AG08395 (cell line): ENCODE data around the gene MAB21L3.

ENCODE experiments used
- DNase-seq: peaks from one replicate; pipeline ENCODE4 v3.0.0; 2012; ENCODE audit warnings: mixed read lengths, low spot score

Gene MAB21L3

DNA sequence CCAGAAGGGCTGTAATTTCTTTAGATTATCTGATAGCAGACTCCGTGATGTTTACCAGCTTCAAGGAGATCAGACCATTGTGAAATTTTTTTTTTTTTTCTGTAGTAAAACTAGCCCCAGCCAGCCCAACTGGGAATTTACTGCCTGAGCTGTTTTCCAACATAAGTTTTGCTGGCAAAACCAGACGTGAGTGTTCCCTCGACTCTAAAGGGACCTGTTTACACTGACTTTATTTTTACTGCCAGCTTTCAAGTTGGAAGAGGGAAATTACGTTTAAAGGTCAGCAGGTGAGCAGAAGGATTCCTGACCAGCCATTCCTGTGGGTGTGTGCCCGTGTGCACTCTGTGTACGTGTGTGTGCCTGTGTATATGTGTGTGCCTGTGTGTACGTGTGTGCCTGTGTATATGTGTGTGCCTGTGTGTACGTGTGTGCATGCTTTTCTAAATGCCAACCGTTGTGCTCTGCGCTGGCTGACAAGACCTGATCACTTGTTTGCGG, 374 bp downstream of the MAB21L3 start:
- no peak for DNase-seq

DNA sequence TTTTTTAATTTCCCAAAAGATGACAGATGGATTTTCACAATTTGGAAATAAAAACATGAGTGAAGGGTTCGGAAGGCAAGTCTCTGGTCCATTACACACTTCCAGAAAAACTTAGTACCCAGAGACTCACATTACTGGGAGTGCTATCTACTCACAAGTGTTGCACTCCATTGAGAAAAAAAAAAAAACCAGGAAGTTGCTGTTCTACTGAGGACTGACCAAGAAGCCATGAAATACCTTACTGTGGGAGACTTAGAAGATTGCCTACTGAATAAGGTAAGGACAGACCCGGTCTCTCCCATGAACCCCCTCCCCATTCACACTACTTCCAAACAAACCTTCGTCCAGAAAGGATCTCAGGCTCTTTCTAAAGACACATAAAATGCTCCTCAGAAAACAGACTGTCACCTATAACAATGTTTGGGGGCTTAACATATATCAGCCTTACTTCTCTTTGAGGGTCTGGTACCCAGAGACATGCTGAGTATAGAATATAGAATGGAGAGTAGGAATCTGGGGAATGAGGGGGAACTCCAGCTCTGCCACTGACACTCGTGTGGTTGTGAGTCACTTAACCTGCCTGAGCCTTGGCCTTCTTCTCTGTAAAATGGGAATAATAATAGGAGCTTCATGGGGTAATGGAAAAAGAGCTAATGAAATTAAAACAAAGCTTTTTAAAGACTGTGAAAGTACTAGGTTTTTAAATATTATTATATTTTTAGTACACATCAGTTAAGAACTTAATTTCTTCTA, 1.4 kb downstream of the MAB21L3 start:
- DNase-seq = no peak

DNA sequence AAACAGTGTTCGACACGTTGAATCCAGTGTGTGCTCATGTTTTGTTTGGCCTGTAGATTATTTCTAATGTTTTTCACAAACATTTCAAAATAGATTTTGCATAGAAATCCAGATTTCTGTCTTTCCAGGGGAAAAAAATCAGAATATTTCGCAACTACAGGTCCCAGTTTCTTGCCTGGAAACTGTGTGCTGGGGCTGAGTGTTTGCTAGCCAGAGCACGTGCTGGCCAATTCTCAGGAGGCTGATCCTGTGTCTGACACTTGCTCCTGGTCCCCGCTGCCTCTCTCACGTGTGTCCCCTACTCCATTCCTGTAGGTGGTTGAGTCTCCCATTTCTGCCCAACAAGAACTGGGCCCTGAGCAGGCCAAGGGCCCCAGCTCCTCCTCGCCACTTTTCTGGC, 2.4 kb downstream of the MAB21L3 start:
- no peak for DNase-seq

DNA sequence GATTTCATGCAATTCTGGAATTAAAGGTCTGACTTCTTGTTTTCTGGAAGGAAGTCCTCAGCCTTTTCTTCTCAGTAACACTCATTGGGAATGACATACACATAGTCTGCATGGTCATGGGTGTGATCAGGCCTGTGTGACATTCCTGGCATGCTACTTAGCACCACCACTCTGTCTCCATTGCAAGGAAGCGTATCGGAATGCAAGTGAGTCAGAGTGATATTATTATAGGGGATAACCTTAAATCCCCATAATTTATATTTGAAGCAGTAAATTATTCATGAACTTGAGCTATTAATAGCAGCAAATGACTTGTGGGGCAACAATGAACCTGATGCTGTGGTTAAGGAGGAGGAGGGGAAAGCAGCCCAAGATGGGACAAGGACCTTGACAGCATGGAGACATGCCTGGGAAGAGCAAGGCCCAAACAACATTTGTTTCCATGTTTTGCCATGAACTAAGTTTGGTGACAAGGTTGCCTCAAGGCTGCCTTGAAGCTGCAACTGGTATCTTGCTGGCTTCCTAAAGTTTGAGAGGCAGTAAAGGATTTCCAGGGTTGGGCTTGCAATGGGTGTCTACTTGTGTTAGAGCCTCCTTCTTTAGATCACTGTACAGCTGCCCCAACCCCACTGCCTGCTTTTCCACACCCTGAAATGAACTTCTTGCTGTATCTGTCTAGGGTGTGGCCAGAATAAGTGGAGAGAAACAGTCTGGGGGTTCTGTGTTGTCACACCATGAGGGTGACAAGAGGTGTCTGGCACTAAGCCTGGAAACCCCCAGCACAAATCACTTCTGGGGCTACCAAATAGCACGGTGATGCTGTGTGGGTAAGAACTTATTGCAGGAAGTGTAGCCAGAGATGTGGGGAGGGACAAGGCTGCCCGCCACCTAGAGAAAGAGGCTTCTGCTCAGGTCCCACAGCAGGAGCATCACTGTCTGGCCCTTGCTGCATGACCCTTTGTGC, 4.6 kb downstream of the MAB21L3 start:
- DNase-seq = peak; percentile 89

DNA sequence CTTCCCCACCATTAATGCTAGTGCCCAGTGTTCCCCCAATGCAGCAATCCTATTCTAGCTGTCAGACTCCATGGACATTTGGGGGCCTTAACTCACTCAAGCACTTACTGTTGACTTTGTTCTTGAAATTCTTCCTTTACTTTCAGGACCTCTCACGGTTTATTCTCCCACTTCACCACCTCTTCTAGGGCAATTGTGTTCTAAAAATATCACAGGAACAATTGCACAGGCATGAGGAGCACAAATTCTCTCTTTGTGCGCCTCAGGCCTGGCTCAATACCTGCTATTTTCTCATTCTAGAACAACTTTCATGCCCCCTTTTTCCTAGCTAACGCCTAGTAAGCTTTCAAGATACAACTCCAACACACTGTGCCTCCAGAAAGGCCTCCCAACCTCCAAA, 7.3 kb downstream of the MAB21L3 start:
- DNase-seq = no peak

DNA sequence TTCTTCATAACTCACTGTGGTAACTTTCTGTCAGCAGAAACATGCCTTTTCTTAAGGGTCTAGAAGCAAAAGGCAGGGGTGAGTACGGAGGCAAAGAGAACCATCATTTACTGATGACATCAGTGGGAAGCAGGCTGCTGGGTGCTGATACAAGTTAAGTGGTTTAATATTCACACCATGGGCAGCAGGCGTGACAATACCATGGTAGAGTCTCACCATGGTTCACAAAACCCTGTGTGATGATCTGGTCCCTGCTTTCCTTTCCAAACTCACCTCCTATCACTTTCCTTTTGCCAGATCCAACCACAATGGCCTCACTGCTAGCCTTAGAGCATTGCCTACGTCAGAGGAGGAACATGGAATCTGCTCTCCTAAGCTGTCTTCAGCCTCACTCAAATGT, 8.7 kb downstream of the MAB21L3 start:
- DNase-seq = no peak

DNA sequence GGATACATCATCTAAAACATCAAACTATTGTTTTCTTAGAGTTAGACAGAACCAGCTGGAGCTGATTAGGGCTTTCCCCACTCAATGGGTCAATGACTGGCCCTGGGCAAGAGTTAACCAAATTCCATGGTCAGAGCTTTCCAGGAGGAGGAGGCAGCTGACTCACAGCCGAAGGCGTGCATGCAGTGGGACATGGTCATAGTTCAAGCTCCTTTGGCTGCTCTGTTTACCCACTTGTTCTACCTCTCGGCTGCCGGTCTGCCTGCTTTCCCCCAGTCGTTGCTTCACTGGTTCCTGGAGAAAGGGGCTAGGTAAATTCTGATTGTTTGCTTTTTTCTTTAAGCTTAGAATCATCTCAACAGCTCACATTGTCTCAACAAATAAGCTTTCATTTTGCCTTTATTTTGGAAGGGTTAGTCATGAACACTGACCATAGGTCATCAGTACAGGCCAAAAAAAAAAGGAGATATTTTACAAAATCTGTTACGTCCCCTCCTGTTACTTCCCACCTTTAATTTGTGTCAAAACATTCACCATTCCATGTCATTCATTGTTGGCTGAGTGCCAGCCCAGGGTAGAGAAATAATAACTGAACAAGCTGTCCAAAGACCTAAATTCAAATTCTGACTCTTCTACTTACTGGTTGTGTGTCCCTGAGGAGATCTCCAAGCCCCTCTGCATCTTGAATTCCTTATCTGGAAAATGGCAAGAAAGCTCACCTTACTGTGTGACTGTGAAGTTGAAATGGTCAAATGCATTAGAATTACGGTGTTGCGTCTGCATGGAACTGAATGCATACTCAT, 12.0 kb downstream of the MAB21L3 start:
- DNase-seq = peak; percentile 94

DNA sequence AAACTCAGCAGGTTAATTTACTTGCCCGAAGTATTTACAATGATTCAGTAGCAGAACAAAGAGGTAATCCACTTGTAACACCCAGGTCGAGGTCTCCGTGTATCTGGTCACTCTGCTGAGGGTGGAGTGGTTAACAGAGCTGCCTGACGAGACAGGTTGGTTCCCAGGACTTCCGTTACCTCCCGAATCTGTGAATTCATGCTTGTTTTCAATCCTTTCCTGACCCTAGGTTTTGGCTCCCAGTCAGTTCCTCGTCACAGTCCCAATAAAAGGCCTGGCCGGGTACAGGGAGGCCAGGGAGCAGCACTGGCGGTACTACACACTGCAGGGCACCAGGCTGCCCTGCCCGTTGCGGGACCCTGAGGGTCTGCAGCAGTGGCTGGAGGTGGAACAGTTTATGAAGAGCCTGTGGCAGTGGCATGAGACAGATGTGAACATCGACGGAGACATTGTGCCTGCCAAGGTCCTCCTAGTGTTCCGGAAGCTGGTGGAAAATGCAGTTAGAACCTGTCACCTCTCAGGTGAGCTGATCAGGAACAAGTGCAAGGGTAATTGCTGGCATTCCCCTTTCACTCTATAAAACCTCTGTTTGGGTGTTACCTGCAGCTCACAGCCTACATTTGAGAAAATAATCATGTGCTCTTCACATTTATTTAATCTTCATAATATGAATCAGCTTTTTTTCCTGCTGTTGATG, 12.8 kb downstream of the MAB21L3 start:
- no peak for DNase-seq

DNA sequence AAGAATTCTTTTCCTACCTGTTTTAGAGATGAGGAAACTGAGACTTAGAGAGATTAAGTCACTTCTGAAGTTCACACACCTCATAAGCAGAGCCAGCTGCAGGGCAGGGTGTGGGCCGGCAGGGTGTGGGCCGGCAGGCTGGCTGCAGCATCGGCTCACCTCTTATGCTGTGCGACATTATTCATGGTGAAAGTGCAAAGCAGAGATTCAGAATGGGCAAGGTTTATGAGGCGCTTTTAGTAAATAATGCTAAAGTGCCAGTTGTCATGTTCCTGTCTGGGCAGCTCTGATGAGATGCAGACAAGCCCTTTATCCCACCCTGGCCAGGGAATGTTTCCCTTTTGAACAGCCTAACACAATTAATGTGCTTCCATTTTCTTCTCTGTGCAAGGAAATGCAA, 14.6 kb downstream of the MAB21L3 start:
- no peak for DNase-seq

DNA sequence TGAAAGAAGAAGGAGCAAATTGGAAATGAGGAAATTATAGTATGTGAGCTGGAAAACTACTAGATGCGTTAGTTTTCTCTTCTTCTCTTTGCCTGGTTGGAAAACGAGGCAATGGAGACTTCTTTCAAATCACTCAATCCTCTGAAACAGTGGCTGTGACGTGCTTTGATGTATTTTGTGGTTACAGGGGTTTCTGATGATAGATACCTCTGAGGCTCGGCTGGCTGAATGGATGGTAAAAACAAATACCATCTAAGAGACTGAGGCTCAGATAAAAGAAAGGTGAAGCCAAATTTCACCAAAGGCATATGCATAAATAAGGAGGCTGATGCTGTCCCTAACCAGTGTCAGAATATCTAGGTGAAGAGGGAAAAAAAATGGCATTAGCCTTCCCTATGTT, 15.1 kb downstream of the MAB21L3 start:
- DNase-seq = no peak

DNA sequence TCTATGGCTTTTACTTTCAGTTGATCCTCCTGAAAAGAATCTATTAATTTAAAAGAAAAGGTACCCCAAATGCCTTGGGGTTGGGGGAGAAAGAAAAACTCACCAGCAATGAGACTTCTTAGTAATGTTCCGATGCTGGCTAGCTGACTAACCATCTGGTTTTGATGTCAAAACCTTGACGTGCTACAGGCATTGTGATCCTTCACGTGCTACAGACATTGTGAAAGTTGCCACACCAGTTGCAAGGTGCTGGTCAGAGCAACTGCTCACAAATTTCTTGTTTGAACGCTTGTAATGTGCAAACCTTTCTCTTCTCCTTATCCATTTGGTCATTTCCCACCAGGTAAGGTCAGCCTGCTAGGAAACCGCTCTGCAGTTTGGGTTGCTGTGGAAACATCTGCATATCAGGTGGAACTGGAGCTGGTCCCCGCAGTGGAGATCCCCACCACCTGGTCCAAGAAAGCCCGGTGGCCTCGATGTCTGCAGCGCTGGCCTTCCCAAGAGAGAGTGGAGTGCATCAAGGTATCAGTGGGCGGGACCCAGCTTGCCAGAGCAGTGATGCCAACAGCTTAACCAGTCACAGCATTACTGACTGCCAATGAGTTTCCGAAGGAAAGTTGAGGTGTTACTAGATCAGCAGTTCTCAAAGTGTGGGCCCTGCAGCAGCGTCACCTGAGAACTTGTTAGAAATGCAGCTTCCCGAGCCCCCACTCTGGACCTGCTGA, 16.1 kb downstream of the MAB21L3 start:
- DNase-seq = no peak

DNA sequence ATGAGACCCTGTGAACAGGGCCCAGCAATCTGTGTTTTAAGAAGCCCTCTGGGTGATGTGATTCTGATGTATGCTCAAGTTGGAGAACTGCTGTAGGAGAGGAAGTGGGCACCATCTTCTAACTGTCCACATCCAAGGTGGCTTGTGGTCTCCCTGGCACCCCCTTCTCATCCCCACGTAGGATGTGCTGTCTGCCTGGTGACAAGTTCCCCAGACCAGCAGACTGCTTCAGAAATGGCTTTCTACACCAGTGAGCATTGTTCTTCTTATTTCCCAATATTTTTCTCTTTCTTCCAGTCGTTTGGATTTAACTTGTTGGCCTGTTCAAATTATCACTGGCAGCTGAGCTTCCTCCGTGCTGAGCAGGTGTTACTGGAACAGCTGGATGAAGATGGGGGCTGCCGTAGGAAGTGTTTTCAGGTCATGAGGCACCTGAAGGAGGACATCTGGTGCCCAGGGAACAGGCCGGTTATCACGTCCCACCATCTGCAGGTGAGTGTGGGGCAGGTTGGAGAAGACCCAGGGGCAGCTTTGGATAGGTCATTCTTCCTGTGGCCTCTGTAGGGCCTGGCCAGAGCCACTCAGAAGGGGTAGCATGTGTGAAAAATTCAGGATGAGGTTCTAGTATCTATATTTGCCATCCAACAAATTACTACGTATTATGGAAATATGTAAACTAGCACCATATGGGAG, 16.8 kb downstream of the MAB21L3 start:
- DNase-seq = no peak

DNA sequence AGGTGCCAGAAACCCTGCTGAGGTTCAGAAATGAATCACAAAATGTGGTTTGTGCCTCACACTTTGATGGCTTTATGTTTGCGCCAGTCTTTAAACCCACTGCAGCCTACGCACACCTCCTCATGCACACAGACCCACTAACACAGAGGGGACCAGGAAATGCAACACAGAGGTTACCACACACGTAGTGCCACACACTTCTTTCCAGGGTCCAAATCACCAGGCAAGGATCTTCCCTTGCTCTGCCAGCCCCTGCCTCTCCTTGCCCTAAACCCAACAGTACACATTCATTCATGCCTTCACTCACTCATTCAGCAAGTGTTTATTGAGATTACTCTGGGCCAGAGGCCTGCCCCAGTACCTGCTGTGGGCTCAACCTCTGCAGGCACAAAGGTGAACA, 17.5 kb downstream of the MAB21L3 start:
- DNase-seq = no peak

DNA sequence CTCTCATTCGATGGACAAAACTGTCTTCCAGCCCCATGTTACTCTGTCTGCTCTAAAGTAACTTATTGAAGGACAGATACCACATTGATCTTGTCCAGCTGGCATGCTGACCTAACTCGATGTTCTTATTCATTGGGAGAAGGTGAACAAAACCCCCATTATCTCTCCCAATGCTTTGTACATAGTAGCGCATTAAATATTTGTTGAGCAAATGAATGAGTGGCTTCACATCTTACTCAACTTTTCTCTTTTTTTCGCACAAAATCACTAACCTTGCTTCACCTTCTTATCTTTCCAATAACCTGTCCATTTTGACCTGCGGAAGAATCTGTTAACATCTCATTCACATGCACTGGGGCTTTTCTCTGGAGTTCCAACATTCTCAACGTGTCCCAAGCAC, 18.3 kb downstream of the MAB21L3 start:
- no peak for DNase-seq

DNA sequence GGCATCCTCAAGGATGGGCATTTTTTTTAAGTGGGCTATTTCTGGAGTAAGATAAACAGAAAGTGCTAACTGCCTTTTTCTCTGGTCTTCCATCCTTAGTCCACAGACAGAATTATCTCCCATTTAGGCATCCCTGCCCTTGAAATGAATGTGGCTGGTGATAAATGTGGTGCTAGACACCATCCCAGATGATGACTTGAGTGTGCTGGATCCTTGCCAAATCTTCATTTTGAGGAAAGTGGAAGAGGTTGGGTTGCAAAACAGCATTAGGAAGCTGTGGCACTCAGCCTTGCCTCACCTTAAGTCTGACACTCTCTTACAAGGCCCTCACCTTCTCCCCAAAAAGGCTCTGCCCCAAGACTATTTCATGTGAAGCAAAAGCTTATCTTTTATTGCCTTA, 19.2 kb downstream of the MAB21L3 start:
- DNase-seq = no peak

DNA sequence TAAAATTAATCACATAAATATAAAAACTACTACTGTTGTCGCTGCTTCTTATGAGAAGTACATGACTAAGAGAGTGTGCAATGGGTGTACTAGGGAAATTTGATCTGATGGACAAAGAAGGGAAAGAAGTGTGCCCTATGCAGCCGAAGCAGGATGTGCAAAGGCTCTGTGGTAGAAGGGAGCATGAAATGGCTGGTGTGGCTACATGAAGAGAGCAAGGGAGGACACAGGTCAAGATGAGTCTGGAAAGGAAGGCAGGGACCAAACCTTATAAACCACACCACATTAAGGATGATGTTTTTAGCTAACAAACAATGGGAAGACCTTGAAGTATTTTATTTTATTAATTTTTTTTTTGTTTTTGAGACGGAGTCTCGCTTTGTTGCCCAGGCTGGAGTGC, 20.0 kb downstream of the MAB21L3 start:
- no peak for DNase-seq

DNA sequence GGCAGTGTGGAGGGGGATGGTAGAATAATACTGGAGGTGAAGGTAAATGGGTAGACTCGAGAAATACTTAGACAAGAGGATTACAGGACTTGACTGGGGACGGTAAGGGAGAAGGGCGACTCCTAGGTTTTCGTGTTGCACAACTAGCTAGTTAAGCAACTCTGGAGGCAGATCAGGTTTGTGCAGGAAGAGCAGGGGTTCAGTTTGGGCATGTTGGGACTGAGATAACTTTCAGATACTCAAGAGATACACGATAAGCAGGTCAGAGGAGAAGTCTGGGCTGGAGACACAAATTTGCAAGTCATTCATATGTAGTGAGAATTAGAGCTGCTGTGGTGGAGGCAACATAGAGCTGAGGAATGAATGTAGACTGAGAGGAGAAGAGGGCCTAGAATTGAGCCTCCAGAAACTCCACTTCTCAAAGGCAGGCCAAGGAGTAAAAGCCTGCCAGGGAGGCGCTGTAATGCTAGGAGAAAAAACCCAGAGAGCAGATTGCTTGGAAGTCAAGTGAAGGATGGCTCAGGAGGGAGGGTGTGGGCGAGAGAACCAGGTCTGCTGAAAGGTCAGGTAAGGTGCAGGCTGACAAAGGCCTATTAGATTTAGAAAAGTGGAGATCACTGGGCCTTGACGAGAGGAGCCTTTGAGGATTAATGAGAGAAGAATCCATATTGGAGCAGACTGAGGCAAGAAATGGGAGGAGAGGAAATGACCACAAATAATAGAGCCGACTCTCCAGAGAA, 20.8 kb downstream of the MAB21L3 start:
- no peak for DNase-seq

DNA sequence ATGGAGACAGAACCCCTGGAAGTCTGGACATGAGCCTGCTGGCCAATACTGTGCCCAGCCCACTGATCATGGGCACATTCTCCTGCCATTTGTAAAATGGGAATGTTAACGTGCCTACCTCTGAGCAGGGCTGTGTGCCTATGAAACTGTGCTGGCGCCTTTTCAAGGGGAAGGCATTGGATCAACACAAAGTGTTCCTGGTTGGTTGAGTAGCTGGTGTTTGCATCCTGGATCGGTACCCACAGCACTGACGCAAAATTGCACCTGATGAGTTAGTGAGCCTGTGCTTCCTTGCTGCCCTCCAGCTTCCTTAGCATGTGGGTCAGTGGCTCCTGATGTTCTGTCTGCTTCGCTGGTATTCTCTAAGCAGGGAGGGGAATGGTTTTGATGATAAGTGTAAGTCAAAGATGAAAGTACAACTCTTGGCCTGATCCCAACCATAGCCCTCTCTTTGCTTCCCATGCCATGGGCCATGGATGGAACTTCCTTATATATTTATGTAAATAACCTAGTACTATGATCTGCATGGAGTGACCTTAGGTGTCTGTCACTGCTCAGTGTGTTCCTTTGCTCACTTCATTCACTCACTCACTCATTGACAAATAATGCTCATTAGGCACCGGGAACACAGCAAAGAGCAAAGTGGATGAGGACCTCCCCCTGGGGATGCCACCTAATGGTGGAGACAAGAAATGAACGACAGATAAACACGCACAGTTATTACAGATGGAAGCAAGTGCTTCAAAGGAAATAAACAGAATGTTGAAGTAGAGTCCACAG, 22.7 kb downstream of the MAB21L3 start:
- DNase-seq = no peak

DNA sequence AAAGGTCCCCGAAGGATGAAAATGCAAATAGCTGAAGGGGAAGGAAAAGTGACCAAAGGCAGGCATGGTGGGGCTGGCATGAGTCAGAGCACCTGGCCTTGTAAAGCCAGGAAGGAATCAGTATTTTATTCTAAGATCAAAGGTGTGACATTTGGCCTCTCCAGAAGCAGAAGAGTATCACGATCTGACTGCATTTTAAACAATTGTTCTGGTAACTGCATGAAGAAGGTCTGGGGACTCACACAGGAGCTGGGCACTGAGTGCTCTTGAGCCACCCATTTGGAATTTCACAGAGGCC, 23.2 kb downstream of the MAB21L3 start:
- no peak for DNase-seq
